Panc1 (cell line): ENCODE data around the gene MSI2. TPM values are rescaled to one million over a fixed set of nuclear protein-coding genes. Genes with fewer than 3 reads are reported as not detected.

Source experiments
- ATAC-seq: fragments of 200-7000 bp; cut with Tn5 transposase; 2 replicates; pipeline ENCODE4 v1.9.1; 2020; ENCODE audit warnings: mild to moderate bottlenecking, moderate library complexity
- BruUV-seq: library from RNA; stranded (reverse); fragments of 400-500 nt; replicated peaks from 2 replicates; lab custom pipeline; 2021; lab: Mats Ljungman, UMichigan
- CTCF ChIA-PET: fragments of 300-600 bp; sonication (Branson Sonifier 250); formaldehyde crosslinking; loops from one replicate; lab custom pipeline; 2022; ENCODE audit warnings: antibody characterized with exemption; lab: Charles Lee
- POLR2A ChIA-PET: fragments of 300-600 bp; sonication (Branson Sonifier 250); formaldehyde crosslinking; loops from one replicate; lab custom pipeline; 2022; ENCODE audit warnings: antibody characterized with exemption; lab: Charles Lee
- DNase-seq: peaks from one replicate; pipeline ENCODE4 v3.0.0-alpha.2; 2010; ENCODE audit warnings: low read depth, low spot score
- H3K27ac ChIP-seq: 2 replicates; pipeline ENCODE4 v1.5.1; 2011; ENCODE audit warnings: mild to moderate bottlenecking, low read length, inconsistent platforms
- H3K27me3 ChIP-seq: fragments of 200-500 bp; sonication (Bioruptor generic); 2 replicates; pipeline ENCODE4 v1.6.0; 2014; ENCODE audit warnings: low read length, inconsistent platforms; ENCODE audit not compliant: control insufficient read depth, insufficient read depth
- H3K36me3 ChIP-seq: fragments of 200-500 bp; sonication (Bioruptor generic); 2 replicates; pipeline ENCODE4 v1.5.1; 2014; ENCODE audit warnings: inconsistent platforms, mild to moderate bottlenecking, low read length, moderate library complexity; ENCODE audit not compliant: control insufficient read depth, insufficient read depth
- H3K4me1 ChIP-seq: 2 replicates; pipeline ENCODE4 v1.5.1; 2011; ENCODE audit warnings: inconsistent platforms, mild to moderate bottlenecking, low read length, moderate library complexity; ENCODE audit not compliant: control insufficient read depth, insufficient read depth
- H3K4me3 ChIP-seq, 2 experiments: 2 replicates each; pipeline ENCODE4 v1.5.1; 2011 to 2012; ENCODE audit warnings: low read depth in 2 of 2, low read length in 2 of 2, mild to moderate bottlenecking in 2 of 2, inconsistent platforms in 1 of 2, moderate library complexity in 1 of 2
- H3K9me3 ChIP-seq: fragments of 200-500 bp; sonication (Bioruptor generic); 2 replicates; pipeline ENCODE4 v1.5.1; 2014; ENCODE audit warnings: low read depth, mild to moderate bottlenecking, inconsistent platforms, low read length, moderate library complexity; ENCODE audit not compliant: control insufficient read depth, insufficient read depth
- POLR2AphosphoS5 ChIP-seq: IDR thresholded peaks from 2 replicates; pipeline ENCODE4 v1.6.1; 2012; ENCODE audit warnings: mild to moderate bottlenecking, low read depth, low read length, moderate library complexity
- REST ChIP-seq, 2 experiments: IDR thresholded peaks; 2 replicates each; pipeline ENCODE4 v1.6.1; 2011 to 2012; ENCODE audit warnings: low read depth in 2 of 2, control low read depth in 1 of 2, low read length in 1 of 2, mild to moderate bottlenecking in 1 of 2, moderate library complexity in 1 of 2; ENCODE audit not compliant: insufficient read depth in 1 of 2
- SIN3A ChIP-seq: IDR thresholded peaks from 2 replicates; pipeline ENCODE4 v1.6.1; 2012; ENCODE audit warnings: low read depth, mild to moderate bottlenecking, low read length, moderate library complexity, borderline replicate concordance; ENCODE audit not compliant: insufficient read depth
- TCF7L2 ChIP-seq: IDR thresholded peaks from 2 replicates; pipeline ENCODE4 v1.6.1; 2011; ENCODE audit warnings: mild to moderate bottlenecking, low read depth, low read length, inconsistent platforms
- in situ Hi-C: cut with HindIII; loops from 2 replicates; pipeline ENCODE4 v1.10.0; 2016; ENCODE audit warnings: low sequenced_read_pairs, low pct_unique_long_range_greater_than_20kb
- intact Hi-C: fragments of 100-400 bp; cut with micrococcal nuclease; formaldehyde crosslinking; loops from one replicate; pipeline ENCODE4 v1.10.0; 2022; ENCODE audit not compliant: unreplicated experiment
- total RNA-seq: library from RNA; stranded (reverse); gene quantifications from one replicate; pipeline ENCODE4 v1.2.1, GENCODE V29; 2021; ENCODE audit not compliant: unreplicated experiment
- TF ChIP-seq, protein P1 (sequence below): fragments of 450-650 bp; IDR thresholded peaks from 2 replicates; pipeline ENCODE4 v1.5.1; 2017; ENCODE audit warnings: mild to moderate bottlenecking

The MSI2 gene
- total RNA-seq, 1 experiment from 2014 or later: 38.5 TPM

DNA sequence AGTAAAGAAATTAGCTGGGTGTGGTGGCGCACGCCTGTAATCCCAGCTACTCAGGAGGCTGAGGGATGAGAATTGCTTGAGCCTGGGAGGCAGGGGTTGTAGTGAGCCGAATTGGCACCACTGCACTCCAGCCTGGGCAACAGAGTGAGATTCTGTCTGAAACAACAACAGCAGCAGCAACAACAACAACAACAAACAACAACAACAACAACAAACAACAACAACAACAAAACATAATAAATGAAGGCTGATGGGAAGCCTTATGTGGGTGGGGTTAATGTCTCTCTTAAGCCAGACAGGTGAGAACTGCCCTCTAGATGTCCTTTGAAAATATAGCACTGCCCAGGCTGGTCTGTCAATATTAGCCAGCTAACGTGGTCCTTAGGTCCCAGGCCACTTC, 107.3 kb downstream of the MSI2 start:
- Histone ChIP-seq H3K27me3 (no peaks in the 10 kb centered on the region), H3K36me3 (no peaks in the 10 kb centered on the region), H3K9me3 (no peaks in the 10 kb centered on the region), H3K4me1 (no peaks in the 10 kb centered on the region), H3K4me3 (no peak overlapping the region), H3K27ac (no peak overlapping the region)
- no TSS peak for BruUV-seq
- no peak for DNase-seq
- TF ChIP-seq REST (IDR thresholded peaks at IDR 0.05; ENCODE audit: insufficient read depth in 1 of 2, low read depth in 2 of 2, low read length in 1 of 2) (no peak), POLR2AphosphoS5 (no peak), SIN3A (no peak), TCF7L2 (no peak)
- TF ChIP-seq, protein P1, sequence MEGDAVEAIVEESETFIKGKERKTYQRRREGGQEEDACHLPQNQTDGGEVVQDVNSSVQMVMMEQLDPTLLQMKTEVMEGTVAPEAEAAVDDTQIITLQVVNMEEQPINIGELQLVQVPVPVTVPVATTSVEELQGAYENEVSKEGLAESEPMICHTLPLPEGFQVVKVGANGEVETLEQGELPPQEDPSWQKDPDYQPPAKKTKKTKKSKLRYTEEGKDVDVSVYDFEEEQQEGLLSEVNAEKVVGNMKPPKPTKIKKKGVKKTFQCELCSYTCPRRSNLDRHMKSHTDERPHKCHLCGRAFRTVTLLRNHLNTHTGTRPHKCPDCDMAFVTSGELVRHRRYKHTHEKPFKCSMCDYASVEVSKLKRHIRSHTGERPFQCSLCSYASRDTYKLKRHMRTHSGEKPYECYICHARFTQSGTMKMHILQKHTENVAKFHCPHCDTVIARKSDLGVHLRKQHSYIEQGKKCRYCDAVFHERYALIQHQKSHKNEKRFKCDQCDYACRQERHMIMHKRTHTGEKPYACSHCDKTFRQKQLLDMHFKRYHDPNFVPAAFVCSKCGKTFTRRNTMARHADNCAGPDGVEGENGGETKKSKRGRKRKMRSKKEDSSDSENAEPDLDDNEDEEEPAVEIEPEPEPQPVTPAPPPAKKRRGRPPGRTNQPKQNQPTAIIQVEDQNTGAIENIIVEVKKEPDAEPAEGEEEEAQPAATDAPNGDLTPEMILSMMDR: no peak
- ChIA-PET CTCF (no interaction called here), POLR2A (no interaction called here)
- in situ Hi-C loops (no loop called here), intact Hi-C loops (no loop called here)
- no peak for ATAC-seq

DNA sequence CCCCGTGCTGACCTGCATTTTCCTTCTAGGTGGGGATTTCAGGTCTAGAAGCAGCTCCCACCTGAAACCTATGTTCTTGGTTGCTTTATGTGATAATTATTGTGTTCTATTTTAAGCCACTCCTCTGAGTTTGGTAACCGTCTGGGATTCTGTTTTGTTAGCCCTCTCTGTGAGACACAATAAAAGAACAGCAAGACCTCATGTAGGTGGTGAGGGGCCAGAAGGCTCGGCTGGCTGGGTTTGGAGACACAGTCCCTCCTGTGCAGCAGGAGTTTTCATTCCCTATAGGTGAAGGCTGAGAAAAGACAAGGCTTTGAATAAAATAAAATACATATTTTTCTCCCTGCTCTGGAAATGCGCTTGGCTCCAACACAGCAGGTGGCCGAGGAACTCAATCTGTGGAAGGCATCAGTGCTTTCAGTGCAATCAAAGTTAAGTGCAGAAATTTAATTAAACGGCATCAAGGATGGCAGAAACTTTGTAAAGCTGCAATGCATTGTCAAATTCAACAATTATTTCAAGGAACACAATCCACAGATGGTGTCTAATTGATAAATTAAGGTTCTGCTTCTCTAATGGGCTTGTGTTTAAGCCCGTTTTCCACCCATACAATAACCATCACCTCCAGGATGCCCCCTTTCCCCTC, 107.8 kb downstream of the MSI2 start:
- in situ Hi-C loops: no loop called here
- intact Hi-C loops: no loop called here
- ChIA-PET POLR2A (no interaction called here), CTCF (no interaction called here)
- DNase-seq: no peak
- Histone ChIP-seq H3K4me1 (no peaks in the 10 kb centered on the region), H3K9me3 (no peaks in the 10 kb centered on the region), H3K4me3 (no peak overlapping the region), H3K27ac (no peak overlapping the region), H3K36me3 (no peaks in the 10 kb centered on the region), H3K27me3 (no peaks in the 10 kb centered on the region)
- BruUV-seq: no TSS peak
- ATAC-seq: no peak
- no peak for TF ChIP-seq POLR2AphosphoS5

GRCh38 chr17:57365420-57365819, 109.1 kb downstream of the MSI2 start:
- ATAC-seq (no peak), DNase-seq (no peak)
- in situ Hi-C loops: no loop called here
- Histone ChIP-seq H3K4me1 (peaks cover 7% of the 10 kb centered on the region; the same call in 1 of the 2 replicates), H3K27ac (no peak overlapping the region), H3K27me3 (no peaks in the 10 kb centered on the region), H3K36me3 (no peaks in the 10 kb centered on the region), H3K9me3 (no peaks in the 10 kb centered on the region), H3K4me3 (no peak overlapping the region)
- BruUV-seq: no TSS peak
- TF ChIP-seq, protein P1: no peak
- no peak for TF ChIP-seq POLR2AphosphoS5
- TF ChIP-seq SIN3A: no peak
- TF ChIP-seq TCF7L2: no peak
- TF ChIP-seq REST (IDR thresholded peaks at IDR 0.05; ENCODE audit: insufficient read depth in 1 of 2, low read depth in 2 of 2, low read length in 1 of 2): no peak
- POLR2A ChIA-PET: no interaction called here
- CTCF ChIA-PET: no interaction called here
- intact Hi-C loops: no loop called here
